Neural progenitor cell (in vitro differentiated cells): ENCODE results near the gene RALGAPA2. TPM values are rescaled to one million over a fixed set of nuclear protein-coding genes. Genes with fewer than 3 reads are reported as not detected.

Experiments
- DNase-seq: peaks from one replicate; pipeline ENCODE4 v3.0.0-alpha.2; 2016; ENCODE audit warnings: low spot score
- H2AFZ ChIP-seq: fragments of 200-600 bp; sonication (generic); replicated peaks from 2 replicates; pipeline ENCODE4 v1.6.1; 2016; ENCODE audit warnings: antibody characterized with exemption
- H3F3A ChIP-seq: fragments of 200-600 bp; sonication (generic); 2 replicates; pipeline ENCODE4 v1.6.1; 2016; ENCODE audit warnings: antibody characterized with exemption, low read depth
- H3K27ac ChIP-seq: fragments of 200-600 bp; sonication (generic); 2 replicates; pipeline ENCODE4 v1.5.1; 2016; ENCODE audit warnings: mild to moderate bottlenecking
- H3K27me3 ChIP-seq: fragments of 200-600 bp; sonication (generic); 2 replicates; pipeline ENCODE4 v1.6.1; 2016; ENCODE audit warnings: mild to moderate bottlenecking, moderate library complexity
- H3K36me3 ChIP-seq: fragments of 200-600 bp; sonication (generic); 2 replicates; pipeline ENCODE4 v1.5.1; 2016
- H3K4me1 ChIP-seq: fragments of 200-600 bp; sonication (generic); 2 replicates; pipeline ENCODE4 v1.6.1; 2016; ENCODE audit warnings: mixed run types
- H3K4me2 ChIP-seq: fragments of 200-600 bp; sonication (generic); 2 replicates; pipeline ENCODE4 v1.6.1; 2016
- H3K4me3 ChIP-seq: fragments of 200-600 bp; sonication (generic); 2 replicates; pipeline ENCODE4 v1.5.1; 2016
- H3K79me2 ChIP-seq: fragments of 200-600 bp; sonication (generic); 2 replicates; pipeline ENCODE4 v1.6.1; 2016; ENCODE audit warnings: low read depth
- H3K9ac ChIP-seq: fragments of 200-600 bp; sonication (generic); 2 replicates; pipeline ENCODE4 v1.6.1; 2016
- H3K9me3 ChIP-seq: fragments of 200-600 bp; sonication (generic); 2 replicates; pipeline ENCODE4 v1.5.1; 2016; ENCODE audit warnings: low read depth
- H4K20me1 ChIP-seq: fragments of 200-600 bp; sonication (generic); 2 replicates; pipeline ENCODE4 v1.6.1; 2016; ENCODE audit warnings: low read depth
- H3K27ac Mint-ChIP-seq: 3 replicates; pipeline ENCODE4 v1.8.0; 2021; ENCODE audit warnings: mixed read lengths
- H3K27me3 Mint-ChIP-seq: 2 replicates; pipeline ENCODE4 v1.8.0; 2022; ENCODE audit warnings: low read depth, mild to moderate bottlenecking, inconsistent platforms, moderate library complexity, mixed read lengths; ENCODE audit not compliant: insufficient read depth
- H3K36me3 Mint-ChIP-seq: 3 replicates; pipeline ENCODE4 v1.8.0; 2021; ENCODE audit warnings: mixed read lengths
- H3K4me1 Mint-ChIP-seq: 3 replicates; pipeline ENCODE4 v1.8.0; 2021; ENCODE audit warnings: mixed read lengths
- H3K4me3 Mint-ChIP-seq: 3 replicates; pipeline ENCODE4 v1.8.0; 2021; ENCODE audit warnings: mild to moderate bottlenecking, moderate library complexity, mixed read lengths
- H3K9me3 Mint-ChIP-seq: 3 replicates; pipeline ENCODE4 v1.8.0; 2020; ENCODE audit warnings: mixed read lengths
- CTCF ChIP-seq: fragments of 200-600 bp; sonication (generic); IDR thresholded peaks from 2 replicates; pipeline ENCODE4 v1.5.1; 2017; ENCODE audit warnings: antibody characterized with exemption, mild to moderate bottlenecking
- EZH2 ChIP-seq: fragments of 200-600 bp; sonication (generic); IDR thresholded peaks from 2 replicates; pipeline ENCODE4 v1.6.1; 2017; ENCODE audit warnings: antibody characterized with exemption, mild to moderate bottlenecking, moderate library complexity
- EZH2phosphoT487 ChIP-seq: fragments of 200-600 bp; sonication (generic); IDR thresholded peaks from 2 replicates; pipeline ENCODE4 v1.6.1; 2017; ENCODE audit warnings: antibody characterized with exemption
- total RNA-seq: library from RNA; depleted of rRNA; stranded (reverse); fragments of >200 nt; gene quantifications from 2 replicates; pipeline ENCODE4 v1.2.3, GENCODE V29; 2015; ENCODE audit warnings: low replicate concordance

The RALGAPA2 gene
- total RNA-seq, 1 donor from 2014 or later: 25.9 TPM

DNA sequence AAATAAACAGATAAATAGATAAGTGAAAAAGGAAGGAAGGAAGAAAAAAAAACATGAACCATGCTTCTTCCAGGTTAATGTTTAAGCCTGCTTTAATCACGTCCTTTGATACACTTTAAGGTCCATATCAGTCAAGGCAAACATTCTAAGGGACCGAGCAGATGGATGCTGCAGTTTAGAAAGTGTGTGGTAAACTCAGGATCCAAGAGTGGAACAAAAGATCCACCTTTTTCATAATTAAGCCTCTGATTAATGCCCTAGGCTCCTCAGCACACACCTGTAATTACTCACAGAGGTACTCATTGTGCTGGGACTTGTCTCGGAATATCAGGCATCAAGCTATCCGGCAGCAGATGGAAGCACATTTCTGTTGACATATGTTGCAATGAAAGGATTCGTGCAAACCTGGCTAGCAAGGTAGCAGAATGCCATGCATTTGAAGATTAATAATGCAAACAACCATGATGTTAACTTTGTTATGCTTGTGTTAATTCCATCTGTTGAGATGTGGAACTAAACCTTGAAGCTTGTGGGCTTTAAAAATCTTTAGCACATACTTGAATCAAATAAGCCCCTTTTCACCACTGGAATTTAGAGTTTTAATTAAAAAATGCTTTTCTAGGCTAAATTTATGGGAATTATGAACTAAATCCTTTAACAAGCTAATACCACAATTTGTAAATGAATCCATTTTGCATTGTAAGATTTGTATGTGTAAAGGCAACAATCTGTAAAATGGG, 163.7 kb downstream of the RALGAPA2 start:
- no peak overlapping the region for H2AFZ ChIP-seq
- peaks cover 4% of the 10 kb centered on the region for H3K27me3 Mint-ChIP-seq
- H3K4me2 ChIP-seq: no peak overlapping the region
- H3K9ac ChIP-seq: no peak overlapping the region
- H3K36me3 ChIP-seq: peaks cover 5% of the 10 kb centered on the region
- H3K27ac ChIP-seq: no peak overlapping the region
- TF ChIP-seq EZH2phosphoT487 (no peak), EZH2 (no peak), CTCF (no peak)
- no peak overlapping the region for H3K4me3 Mint-ChIP-seq
- no peaks in the 10 kb centered on the region for H3F3A ChIP-seq
- no peaks in the 10 kb centered on the region for H3K79me2 ChIP-seq
- H3K36me3 Mint-ChIP-seq: peaks cover 2% of the 10 kb centered on the region
- no peak overlapping the region for H3K27ac Mint-ChIP-seq
- no peaks in the 10 kb centered on the region for H3K4me1 Mint-ChIP-seq
- H3K9me3 Mint-ChIP-seq: no peaks in the 10 kb centered on the region
- H3K9me3 ChIP-seq: no peaks in the 10 kb centered on the region
- H3K4me1 ChIP-seq: no peaks in the 10 kb centered on the region
- no peak overlapping the region for H3K4me3 ChIP-seq
- no peak for DNase-seq
- no peaks in the 10 kb centered on the region for H4K20me1 ChIP-seq
- H3K27me3 ChIP-seq: no peaks in the 10 kb centered on the region

GRCh38 chr20:20547876-20548266, 164.6 kb downstream of the RALGAPA2 start:
- Histone ChIP-seq H3K27me3 (no peaks in the 10 kb centered on the region), H4K20me1 (no peaks in the 10 kb centered on the region), H3K9ac (no peak overlapping the region), H3K27ac (no peak overlapping the region), H3K79me2 (no peaks in the 10 kb centered on the region), H3K4me2 (no peak overlapping the region), H3K4me3 (no peak overlapping the region), H3K36me3 (peaks cover 5% of the 10 kb centered on the region), H3K9me3 (no peaks in the 10 kb centered on the region), H3K4me1 (no peaks in the 10 kb centered on the region), H2AFZ (no peak overlapping the region), H3F3A (no peaks in the 10 kb centered on the region)
- Mint-ChIP-seq H3K4me3 (no peak overlapping the region), H3K27ac (no peak overlapping the region), H3K9me3 (no peaks in the 10 kb centered on the region), H3K4me1 (no peaks in the 10 kb centered on the region), H3K27me3 (peaks cover 4% of the 10 kb centered on the region), H3K36me3 (peaks cover 2% of the 10 kb centered on the region)
- no peak for DNase-seq
- no peak for TF ChIP-seq CTCF
- TF ChIP-seq EZH2phosphoT487: no peak
- TF ChIP-seq EZH2: no peak

- Mint-ChIP-seq H3K27me3 (peaks cover 4% of the 10 kb centered on the region), H3K36me3 (peaks cover 2% of the 10 kb centered on the region), H3K9me3 (no peaks in the 10 kb centered on the region), H3K4me1 (no peaks in the 10 kb centered on the region), H3K27ac (no peak overlapping the region), H3K4me3 (no peak overlapping the region)
- no peaks in the 10 kb centered on the region for H3F3A ChIP-seq
- no peaks in the 10 kb centered on the region for H4K20me1 ChIP-seq
- no peak overlapping the region for H2AFZ ChIP-seq
- no peak overlapping the region for H3K27ac ChIP-seq
- H3K4me1 ChIP-seq: no peaks in the 10 kb centered on the region
- H3K9me3 ChIP-seq: no peaks in the 10 kb centered on the region
- TF ChIP-seq EZH2phosphoT487 (no peak), EZH2 (no peak), CTCF (no peak)
- H3K36me3 ChIP-seq: peaks cover 5% of the 10 kb centered on the region
- H3K9ac ChIP-seq: no peak overlapping the region
- no peak for DNase-seq
- H3K27me3 ChIP-seq: no peaks in the 10 kb centered on the region
- H3K4me3 ChIP-seq: no peak overlapping the region
- no peak overlapping the region for H3K4me2 ChIP-seq
- no peaks in the 10 kb centered on the region for H3K79me2 ChIP-seq
Measured at GRCh38 chr20:20547221-20547875, 165.1 kb downstream of the RALGAPA2 start.
